CD4-positive, alpha-beta T cell treated with Interleukin-2 at 100 ng/mL for 4 hours (primary cell): ENCODE measurements around the gene EPHB2.

Experiments used
- DNase-seq: peaks from one replicate; pipeline ENCODE4 v3.0.0-alpha.2; 2020; ENCODE audit warnings: low spot score

The EPHB2 gene

GRCh38 chr1:22880174-22880601 lies 169.5 kb downstream of the EPHB2 start:
- DNase-seq, result no peak

DNA sequence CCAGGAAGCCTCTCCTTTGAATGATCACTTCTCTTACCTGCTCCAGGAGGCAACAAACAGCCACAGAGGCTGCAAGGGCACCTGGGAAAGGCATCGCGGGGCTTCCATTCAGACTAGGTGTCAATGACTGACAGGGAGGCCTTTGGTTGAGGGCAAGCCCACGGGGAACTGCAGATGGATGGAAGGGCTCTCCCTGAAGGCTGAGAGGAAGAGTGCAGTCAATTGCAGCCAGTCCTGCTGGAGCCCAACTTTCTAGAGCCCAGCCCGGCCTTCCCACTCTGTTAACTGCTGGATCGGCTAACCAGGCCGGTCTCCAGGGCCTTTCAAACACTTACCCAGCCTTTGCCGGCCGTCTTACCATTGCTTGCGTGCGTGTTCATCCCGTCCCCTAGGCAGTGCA lies 172.8 kb downstream of the EPHB2 start:
- no peak for DNase-seq

DNA sequence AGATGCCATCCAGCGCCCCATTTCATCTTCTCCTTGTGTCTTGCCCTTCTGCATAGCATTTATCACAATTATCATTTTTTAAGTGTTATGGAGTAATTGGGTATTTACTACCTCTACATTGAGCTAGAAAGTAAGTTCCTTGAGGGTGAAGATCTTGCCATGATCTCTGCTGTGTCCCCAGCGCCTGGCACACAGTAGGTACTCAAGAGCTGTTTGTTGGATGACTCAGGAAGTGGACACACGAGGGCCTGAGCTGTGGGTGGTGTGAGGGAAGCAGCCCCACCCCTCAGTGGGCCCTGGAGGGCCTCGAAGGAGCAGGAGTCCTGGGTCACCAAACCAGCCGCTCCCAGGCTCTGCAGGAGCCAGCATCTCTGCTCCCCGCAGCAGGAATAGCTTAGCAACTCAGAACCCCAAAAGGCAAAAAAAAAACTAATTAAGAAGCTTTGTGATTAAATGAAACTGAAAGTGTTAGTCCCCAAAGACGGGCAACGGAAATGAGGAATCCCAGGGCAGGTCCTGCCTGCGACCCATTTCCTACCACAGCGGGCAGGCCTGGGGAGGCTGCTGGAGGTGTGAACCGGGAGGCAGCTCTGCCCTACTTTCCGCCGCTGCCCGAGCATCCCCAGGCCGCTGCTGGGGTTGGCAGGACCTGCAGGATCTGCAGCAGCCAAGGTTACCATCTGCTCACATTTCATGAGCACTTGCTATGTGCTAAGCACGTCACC lies 174.3 kb downstream of the EPHB2 start:
- peak; percentile 8 for DNase-seq

- no peak for DNase-seq
Measured at GRCh38 chr1:22886211-22886610, 175.6 kb downstream of the EPHB2 start.

- no peak for DNase-seq
Measured at GRCh38 chr1:22887491-22887890, 176.9 kb downstream of the EPHB2 start.

DNA sequence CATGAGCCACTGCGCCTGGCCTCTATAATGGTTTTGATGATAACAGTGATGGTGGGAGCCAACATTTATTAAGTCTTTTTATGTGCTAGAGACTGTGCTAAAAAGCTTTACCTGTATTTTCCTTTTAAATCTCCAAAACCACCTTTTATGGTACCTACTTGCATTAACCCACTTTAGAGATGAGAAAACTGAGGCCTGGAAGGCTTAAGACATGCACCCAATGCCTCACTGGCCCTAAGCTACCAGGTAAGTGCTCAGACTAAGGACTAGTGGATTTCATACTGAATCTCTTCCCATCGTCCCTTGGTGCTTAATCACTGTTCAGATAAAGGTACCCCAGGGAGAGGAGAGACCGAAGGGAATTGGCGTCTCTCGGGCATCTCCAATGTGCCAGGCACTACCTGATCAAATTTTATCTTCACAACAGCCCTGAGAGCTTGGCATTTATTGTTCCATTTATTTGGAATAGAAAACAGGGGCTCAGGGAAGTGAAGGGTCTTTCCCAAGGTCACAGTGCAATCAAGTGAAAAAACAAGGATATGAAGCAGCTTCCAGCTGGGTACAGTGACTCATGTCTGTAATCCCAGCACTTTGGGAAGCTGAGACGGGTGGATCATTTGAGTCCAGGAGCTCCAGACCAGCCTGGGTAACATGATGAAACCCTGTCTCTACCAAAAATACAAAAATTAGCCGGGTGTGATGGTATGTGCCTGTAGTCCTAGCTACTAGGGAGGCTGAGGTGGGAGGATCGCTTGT lies 177.9 kb downstream of the EPHB2 start:
- DNase-seq, result no peak

- DNase-seq, result peak; percentile 12
Measured at GRCh38 chr1:22889213-22889827, 178.7 kb downstream of the EPHB2 start.

- no peak for DNase-seq
Measured at GRCh38 chr1:22892789-22893188, 182.2 kb downstream of the EPHB2 start.

DNA sequence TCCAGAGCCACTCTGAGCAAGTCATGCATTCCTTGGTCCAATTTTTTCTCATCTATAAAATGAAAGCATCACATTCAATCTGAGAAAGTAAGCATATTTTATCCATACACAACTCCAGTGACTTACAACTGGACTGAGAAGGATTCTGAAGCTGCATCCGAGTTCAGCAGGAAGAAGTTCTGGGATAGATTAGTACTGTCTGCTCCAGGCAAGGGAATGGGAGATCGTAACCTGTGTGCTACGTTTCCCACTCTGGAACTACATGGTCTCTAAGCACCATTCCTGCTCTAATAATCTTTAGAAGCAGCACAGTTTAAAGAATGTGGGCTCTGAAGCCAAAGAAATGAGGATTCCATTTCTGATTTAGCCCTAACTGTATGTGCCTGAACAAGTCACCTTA lies 182.7 kb downstream of the EPHB2 start:
- no peak for DNase-seq

DNA sequence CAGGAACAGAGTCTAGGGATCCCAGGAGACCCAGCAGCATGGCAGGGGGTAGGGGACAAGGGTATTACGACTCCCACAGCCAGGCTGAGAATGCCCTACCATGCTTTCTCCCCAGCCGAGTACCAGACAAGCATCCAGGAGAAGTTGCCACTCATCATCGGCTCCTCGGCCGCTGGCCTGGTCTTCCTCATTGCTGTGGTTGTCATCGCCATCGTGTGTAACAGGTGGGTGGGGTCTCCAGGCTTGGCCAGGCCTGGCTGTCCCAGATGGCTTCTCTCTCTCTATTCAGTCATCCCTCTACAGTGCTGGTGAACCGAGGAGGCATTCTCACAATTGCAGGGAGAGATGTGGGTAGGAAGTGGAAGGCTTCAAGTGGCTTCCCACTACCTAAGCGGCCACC lies 184.7 kb downstream of the EPHB2 start:
- DNase-seq, result no peak

- DNase-seq, result no peak
Measured at GRCh38 chr1:22896184-22896583, 185.5 kb downstream of the EPHB2 start.

DNA sequence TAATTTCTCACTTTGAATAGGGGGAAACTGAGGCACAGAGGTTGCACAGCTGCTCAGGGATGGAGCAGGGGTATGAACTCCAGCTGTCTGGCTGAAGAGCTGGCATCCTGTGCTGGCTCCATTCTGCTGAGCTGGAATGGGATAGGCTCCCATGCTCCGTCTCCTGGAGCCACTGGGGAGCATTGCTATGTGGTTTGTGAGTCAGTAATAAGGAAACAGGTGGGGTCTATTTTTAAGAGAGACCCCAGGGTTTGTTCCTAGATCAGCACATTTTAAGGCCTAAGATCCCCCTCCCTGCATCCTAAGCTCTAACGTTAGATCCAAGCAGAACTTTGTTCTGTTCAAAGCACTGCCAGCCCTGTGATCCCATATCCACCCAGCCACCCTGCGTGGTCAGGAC lies 189.8 kb downstream of the EPHB2 start:
- no peak for DNase-seq

GRCh38 chr1:22903113-22903512 lies 192.5 kb downstream of the EPHB2 start:
- no peak for DNase-seq

DNA sequence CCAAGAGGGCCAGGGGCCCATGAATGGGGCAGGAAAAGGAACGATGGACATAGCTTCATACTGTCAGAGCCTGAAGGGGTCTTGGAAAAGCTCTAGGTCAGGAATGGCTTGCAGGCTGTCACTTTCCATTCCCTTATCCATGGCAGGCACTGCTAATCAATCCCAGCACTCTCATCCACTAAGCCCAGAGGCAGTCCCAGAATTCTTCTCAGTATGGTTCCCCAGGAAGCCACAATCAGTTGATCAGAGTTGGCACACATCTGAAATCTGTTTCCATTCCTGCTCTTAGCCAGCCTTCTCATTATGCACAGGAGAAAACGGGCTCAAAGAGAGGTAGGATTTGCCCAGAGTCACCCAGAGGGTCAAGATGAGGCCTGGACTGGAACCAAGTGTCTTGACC lies 196.3 kb downstream of the EPHB2 start:
- no peak for DNase-seq

DNA sequence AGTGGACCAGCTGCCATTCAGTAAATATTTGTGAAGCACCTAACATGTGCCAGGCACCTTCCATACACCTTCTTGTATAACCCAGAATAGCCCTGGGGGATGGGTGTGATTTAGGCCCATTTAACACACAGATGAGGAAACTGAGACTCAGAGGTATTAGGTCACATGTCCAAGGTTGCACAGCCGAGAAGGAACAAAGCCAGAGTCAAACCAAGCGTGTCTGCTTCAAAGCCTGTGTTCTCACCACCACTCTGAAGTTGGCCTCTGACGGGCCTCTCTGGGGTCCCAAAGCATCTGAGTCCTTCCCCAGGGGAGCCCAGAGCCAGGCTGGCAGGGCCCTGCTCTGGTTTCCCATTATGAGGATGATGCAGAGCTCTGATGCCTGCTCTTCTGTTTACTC lies 196.9 kb downstream of the EPHB2 start:
- DNase-seq, result no peak

DNA sequence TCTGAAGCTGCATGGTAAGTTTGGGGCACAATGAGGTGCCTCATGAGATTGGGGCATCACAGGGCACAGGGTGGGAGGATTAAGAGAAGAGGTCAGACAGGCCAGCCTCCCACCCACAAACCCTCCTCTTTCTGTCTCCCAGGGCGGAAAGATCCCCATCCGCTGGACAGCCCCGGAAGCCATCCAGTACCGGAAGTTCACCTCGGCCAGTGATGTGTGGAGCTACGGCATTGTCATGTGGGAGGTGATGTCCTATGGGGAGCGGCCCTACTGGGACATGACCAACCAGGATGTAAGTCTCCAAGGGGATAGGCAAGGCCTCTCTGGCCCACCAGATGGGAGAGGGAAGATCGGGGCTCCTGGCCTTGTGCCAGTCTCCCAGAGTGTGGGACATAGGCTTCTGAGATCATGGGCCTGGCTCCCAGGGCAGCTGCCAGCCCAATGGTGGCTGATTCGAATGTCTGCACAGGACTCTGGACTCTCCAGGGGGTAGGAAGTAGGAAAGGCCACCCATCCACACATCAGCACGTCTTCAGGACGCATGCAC lies 198.3 kb downstream of the EPHB2 start:
- DNase-seq, result no peak

DNA sequence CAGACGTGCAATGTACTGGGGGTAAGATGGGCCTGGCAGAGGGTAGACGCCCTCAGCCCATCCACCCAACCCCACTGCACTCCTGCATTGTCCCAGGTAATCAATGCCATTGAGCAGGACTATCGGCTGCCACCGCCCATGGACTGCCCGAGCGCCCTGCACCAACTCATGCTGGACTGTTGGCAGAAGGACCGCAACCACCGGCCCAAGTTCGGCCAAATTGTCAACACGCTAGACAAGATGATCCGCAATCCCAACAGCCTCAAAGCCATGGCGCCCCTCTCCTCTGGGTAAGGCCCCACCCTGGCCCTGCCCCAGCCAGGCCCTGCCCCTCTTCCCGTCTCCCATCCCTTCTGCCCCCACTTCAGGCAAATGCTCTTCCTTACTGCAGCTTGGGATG lies 199.6 kb downstream of the EPHB2 start:
- DNase-seq, result no peak

GRCh38 chr1:22910986-22911651 lies 200.5 kb downstream of the EPHB2 start:
- DNase-seq, result no peak

- DNase-seq, result no peak
Measured at GRCh38 chr1:22912311-22912710, 201.7 kb downstream of the EPHB2 start.

DNA sequence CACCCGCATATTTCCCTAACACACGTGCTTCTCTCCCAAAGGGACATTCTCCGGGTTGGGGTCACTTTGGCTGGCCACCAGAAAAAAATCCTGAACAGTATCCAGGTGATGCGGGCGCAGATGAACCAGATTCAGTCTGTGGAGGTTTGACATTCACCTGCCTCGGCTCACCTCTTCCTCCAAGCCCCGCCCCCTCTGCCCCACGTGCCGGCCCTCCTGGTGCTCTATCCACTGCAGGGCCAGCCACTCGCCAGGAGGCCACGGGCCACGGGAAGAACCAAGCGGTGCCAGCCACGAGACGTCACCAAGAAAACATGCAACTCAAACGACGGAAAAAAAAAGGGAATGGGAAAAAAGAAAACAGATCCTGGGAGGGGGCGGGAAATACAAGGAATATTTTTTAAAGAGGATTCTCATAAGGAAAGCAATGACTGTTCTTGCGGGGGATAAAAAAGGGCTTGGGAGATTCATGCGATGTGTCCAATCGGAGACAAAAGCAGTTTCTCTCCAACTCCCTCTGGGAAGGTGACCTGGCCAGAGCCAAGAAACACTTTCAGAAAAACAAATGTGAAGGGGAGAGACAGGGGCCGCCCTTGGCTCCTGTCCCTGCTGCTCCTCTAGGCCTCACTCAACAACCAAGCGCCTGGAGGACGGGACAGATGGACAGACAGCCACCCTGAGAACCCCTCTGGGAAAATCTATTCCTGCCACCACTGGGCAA lies 202.9 kb downstream of the EPHB2 start:
- DNase-seq, result no peak

- DNase-seq, result no peak
Measured at GRCh38 chr1:22914156-22914555, 203.5 kb downstream of the EPHB2 start.
